Measurements from ENCODE around the gene ANKRD13D. TPM values are rescaled to one million over a fixed set of nuclear protein-coding genes. Genes with fewer than 3 reads are reported as not detected.

ANKRD13D gene
- 10 to 100 TPM in 8 of 9 donors, 1 to 10 TPM in 1; 9.2 to 52.9 (median 38.6) TPM for total RNA-seq
- polyA plus RNA-seq = 100 to 1,000 TPM in 1 of 3 donors, 10 to 100 TPM in 1, 1 to 10 TPM in 1; 8.7 to 205 (median 99.8) TPM
- long read RNA-seq, donor 1, partial matches to known transcripts = 0 of 7 reads
- long read RNA-seq, donor 1, other reads (novel, unspliced or antisense) = 0 of 7 reads
- long read RNA-seq, donor 2, partial matches to known transcripts = 0 of 6 reads
- long read RNA-seq, donor 2, other reads (novel, unspliced or antisense) = 0 of 6 reads
- long read RNA-seq, donor 3 = 0 reads
- long read RNA-seq, donor 4, partial matches to known transcripts = 4 of 4 reads
- long read RNA-seq, donor 4, other reads (novel, unspliced or antisense) = 0 of 4 reads
- long read RNA-seq, donor 5, transcript ANKRD13D-218 (5 exons, 1,111 nt) = minor isoform, 5 of 65 reads
- long read RNA-seq, donor 5, transcript ANKRD13D-202 (15 exons, 2,881 nt) = major isoform, 29 of 65 reads
- long read RNA-seq, donor 5, partial matches to known transcripts = 9 of 65 reads
- long read RNA-seq, donor 5, other reads (novel, unspliced or antisense) = 20 of 65 reads
- long read RNA-seq, donor 6, partial matches to known transcripts = 0 of 1 reads
- long read RNA-seq, donor 6, other reads (novel, unspliced or antisense) = 0 of 1 reads
- long read RNA-seq, donor 7, partial matches to known transcripts = 0 of 4 reads
- long read RNA-seq, donor 7, other reads (novel, unspliced or antisense) = 0 of 4 reads
- long read RNA-seq, donor 8, transcript ANKRD13D-202 (15 exons, 2,881 nt) = major isoform, 5 of 8 reads
- long read RNA-seq, donor 8, partial matches to known transcripts = 0 of 8 reads
- long read RNA-seq, donor 8, other reads (novel, unspliced or antisense) = 0 of 8 reads
- long read RNA-seq, donor 9, partial matches to known transcripts = 0 of 2 reads
- long read RNA-seq, donor 9, other reads (novel, unspliced or antisense) = 0 of 2 reads
- long read RNA-seq, donor 10, partial matches to known transcripts = 0 of 3 reads
- long read RNA-seq, donor 10, other reads (novel, unspliced or antisense) = 0 of 3 reads

- H3K4me1 ChIP-seq (replicated peaks in 1 of 2) = peaks cover 18 to 33% of the 10 kb centered on the region in 2 donors
- H3K4me3 ChIP-seq = peak within 1 kb of the TSS; percentile 52 to 89 (median 70)
- intact Hi-C loops (cut with DNase I) = no loop called here
- H3K36me3 ChIP-seq (replicated peaks in 1 of 2) = peaks cover 0 to 66% of the 10 kb centered on the region in 2 donors
- H3K27ac ChIP-seq = peak within 1 kb of the TSS; percentile 91 to 95 (median 93)
- peak in 1 of 7 donors; percentile 51 for DNase-seq
- 0% methylated on average over 1 to 56 of the region's 56 CpGs for WGBS, 4 donors
- TF ChIP-seq CTCF (IDR thresholded peaks at IDR 0.05) (no peak), POLR2A (IDR thresholded peaks at IDR 0.05) (no peak)
- H3K27me3 ChIP-seq = no peaks in the 10 kb centered on the region
- H3K9me3 ChIP-seq (replicated peaks in 1 of 3) = no peaks in the 10 kb centered on the region
These were observed at the start of gene ANKRD13D for GRCh38 chr11:67289226-67289650. ANKRD13D (plus strand) TSS chr11:67289303; CDS start chr11:67289461, 158 bp downstream.

- WGBS, 4 donors = 0 to 1% (median 0%) methylated on average over 15 to 31 of the region's 31 CpGs
- peak overlapping the region in 3 of 4 donors; percentile 24 to 60 (median 25) for H3K4me3 ChIP-seq
- H3K4me1 ChIP-seq (replicated peaks in 1 of 2) = peaks cover 41 to 48% of the 10 kb centered on the region in 2 donors
- intact Hi-C loops (cut with DNase I) = no loop called here
- H3K36me3 ChIP-seq (replicated peaks in 1 of 2) = peaks cover 0 to 21% of the 10 kb centered on the region in 2 donors
- TF ChIP-seq CTCF (IDR thresholded peaks at IDR 0.05) (peak in 3 of 6 experiments; percentile 15 to 28 (median 23)), POLR2A (IDR thresholded peaks at IDR 0.05) (peak; percentile 91 to 99)
- peak; percentile 96 to 99 (median 99) for DNase-seq
- peak overlapping the region; percentile 86 to 90 (median 88) for H3K27ac ChIP-seq
- no peaks in the 10 kb centered on the region for H3K27me3 ChIP-seq
- H3K9me3 ChIP-seq (replicated peaks in 1 of 3) = no peaks in the 10 kb centered on the region
These were observed 49.1 kb upstream of the ANKRD13D start for GRCh38 chr11:67239783-67240575.

- H3K27ac ChIP-seq = peak overlapping the region; percentile 86 to 90 (median 88)
- no peaks in the 10 kb centered on the region for H3K9me3 ChIP-seq (replicated peaks in 1 of 3)
- WGBS, 4 donors = 1 to 3% (median 2%) methylated on average over 15 to 16 of the region's 16 CpGs
- TF ChIP-seq CTCF (IDR thresholded peaks at IDR 0.05) (no peak), POLR2A (IDR thresholded peaks at IDR 0.05) (peak in 1 of 2 donors; percentile 52)
- peak overlapping the region in 3 of 4 donors; percentile 24 to 60 (median 25) for H3K4me3 ChIP-seq
- no peaks in the 10 kb centered on the region for H3K27me3 ChIP-seq
- intact Hi-C loops (cut with DNase I) = no loop called here
- H3K36me3 ChIP-seq (replicated peaks in 1 of 2) = peaks cover 0 to 29% of the 10 kb centered on the region in 2 donors
- peak; percentile 62 to 85 (median 76) for DNase-seq
- H3K4me1 ChIP-seq (replicated peaks in 1 of 2) = peaks cover 41 to 48% of the 10 kb centered on the region in 2 donors
These were observed 48.3 kb upstream of the ANKRD13D start for GRCh38 chr11:67240576-67241389.
